Endothelial cell of umbilical vein (primary cell): ENCODE results near the gene NES. TPM values are rescaled to one million over a fixed set of nuclear protein-coding genes. Genes with fewer than 3 reads are reported as not detected.

Experiments
- BruUV-seq: library from RNA; stranded (reverse); fragments of 400-500 nt; replicated peaks from 2 replicates; lab custom pipeline; 2021; lab: Mats Ljungman, UMichigan
- CTCF ChIA-PET: fragments of 300-600, 350-600 bp; sonication (Branson Sonifier 250); formaldehyde crosslinking; loops from one replicate; lab custom pipeline; 2021; ENCODE audit warnings: antibody characterized with exemption, inconsistent platforms; lab: Charles Lee
- POLR2A ChIA-PET: fragments of 300-600, 350-600 bp; sonication (Branson Sonifier 250); formaldehyde crosslinking; loops from one replicate; lab custom pipeline; 2021; ENCODE audit warnings: antibody characterized with exemption, inconsistent platforms; lab: Charles Lee
- DNase-seq: peaks from one replicate; pipeline ENCODE4 v3.0.0-alpha.2; 2011; ENCODE audit warnings: low read depth, low spot score
- FAIRE-seq: peaks from 2 replicates; lab custom pipeline; 2011; peaks lifted over from hg19 to GRCh38; lab: Jason Lieb, UNC
- H2AFZ ChIP-seq: 2 replicates; pipeline ENCODE4 v1.6.0; 2012; ENCODE audit warnings: low read depth, low read length, control low read depth, inconsistent platforms
- H3K27ac ChIP-seq: 2 replicates; pipeline ENCODE4 v1.5.1; 2011; ENCODE audit warnings: low read depth, mild to moderate bottlenecking, control low read depth, low read length, moderate library complexity; ENCODE audit not compliant: insufficient read depth
- H3K27me3 ChIP-seq, 2 experiments: 2 replicates each; pipeline versions ENCODE4 v1.6.0 to v1.6.1; 2011; ENCODE audit warnings: low read length in 2 of 2, mixed read lengths in 1 of 2; ENCODE audit not compliant: control insufficient read depth in 2 of 2, insufficient read depth in 2 of 2
- H3K36me3 ChIP-seq, 2 experiments: 2 replicates in 1 of 2; 3 replicates in 1 of 2; pipeline ENCODE4 v1.5.1; 2011; ENCODE audit warnings: low read length in 2 of 2, mild to moderate bottlenecking in 1 of 2, moderate library complexity in 1 of 2; ENCODE audit not compliant: control insufficient read depth in 2 of 2, insufficient read depth in 2 of 2; ENCODE audit errors: extremely low read depth in 1 of 2
- H3K4me1 ChIP-seq: 3 replicates; pipeline ENCODE4 v1.5.1; 2011; ENCODE audit warnings: mild to moderate bottlenecking, low read length; ENCODE audit not compliant: control insufficient read depth, insufficient read depth; ENCODE audit errors: extremely low read depth
- H3K4me2 ChIP-seq: 2 replicates; pipeline ENCODE4 v1.6.1; 2011; ENCODE audit warnings: low read length, control low read depth, mixed read lengths; ENCODE audit not compliant: insufficient read depth
- H3K4me3 ChIP-seq, 3 experiments: fragments of 200-600 bp in 1 of 3; sonication (generic), shearing (Covaris generic) in 1 of 3; replicated peaks in 1 of 3; 2 replicates each; pipeline ENCODE4 v1.5.1; 2011 to 2016; ENCODE audit warnings: control low read depth in 3 of 3, low read length in 3 of 3, mild to moderate bottlenecking in 2 of 3, inconsistent platforms in 1 of 3, low read depth in 1 of 3, moderate library complexity in 1 of 3; ENCODE audit not compliant: insufficient read depth in 1 of 3
- H3K79me2 ChIP-seq: 2 replicates; pipeline ENCODE4 v1.6.0; 2012; ENCODE audit warnings: low read length, inconsistent platforms; ENCODE audit not compliant: control insufficient read depth, insufficient read depth
- H3K9ac ChIP-seq: replicated peaks from 2 replicates; pipeline ENCODE3; 2011; ENCODE audit warnings: low read length, control low read depth; ENCODE audit not compliant: insufficient read depth; ENCODE audit errors: extremely low read depth
- H3K9me1 ChIP-seq: replicated peaks from 3 replicates; pipeline ENCODE4 v1.6.0; 2011; ENCODE audit warnings: mild to moderate bottlenecking, low read length; ENCODE audit not compliant: control insufficient read depth, insufficient read depth; ENCODE audit errors: extremely low read depth
- H3K9me3 ChIP-seq: replicated peaks from 2 replicates; pipeline ENCODE4 v1.5.1; 2012; ENCODE audit warnings: low read length, inconsistent platforms; ENCODE audit not compliant: control insufficient read depth, insufficient read depth
- H4K20me1 ChIP-seq: replicated peaks from 2 replicates; pipeline ENCODE3; 2011; ENCODE audit warnings: mild to moderate bottlenecking, low read length; ENCODE audit not compliant: control insufficient read depth, insufficient read depth; ENCODE audit errors: extremely low read depth
- JUN ChIP-seq: IDR thresholded peaks from 2 replicates; pipeline ENCODE4 v1.6.1; 2011; ENCODE audit warnings: borderline replicate concordance, low read depth; ENCODE audit not compliant: insufficient read length, insufficient read depth
- POLR2AphosphoS5 ChIP-seq: IDR thresholded peaks from 2 replicates; pipeline ENCODE4 v1.6.1; 2012; ENCODE audit warnings: low read depth, mild to moderate bottlenecking, control low read depth, low read length, moderate library complexity; ENCODE audit not compliant: insufficient read depth
- dilution Hi-C: fragments of 300-500 bp; cut with MboI; formaldehyde crosslinking; loops from one replicate; pipeline ENCODE4 v1.15.0; 2019; ENCODE audit warnings: low sequenced_read_pairs; ENCODE audit not compliant: extremely low pct_ligation_motif_present
- intact Hi-C: fragments of 100-400 bp; cut with micrococcal nuclease; formaldehyde crosslinking; loops from one replicate; pipeline ENCODE4 v1.10.0; 2022
- polyA plus RNA-seq, 4 experiments: library from polyadenylated mRNA; depleted of rRNA in 3 of 4; stranded (reverse) in 3 of 4; unstranded in 1 of 4; fragments of >200 nt; gene quantifications; 2 replicates each; pipeline versions ENCODE4 v1.2.1 to v1.2.3, GENCODE V29; 2011 to 2012; ENCODE audit warnings: missing spikeins in 1 of 4
- total RNA-seq: library from RNA; stranded (reverse); gene quantifications from 2 replicates; pipeline ENCODE4 v1.2.3, GENCODE V29; 2021

NES gene
- total and polyA plus RNA-seq, 2 donors (not counting 3 experiments of a cell fraction or from before 2014, with no cell fraction given) = 19.4 to 274 TPM

- no peak overlapping the region for H3K27ac ChIP-seq
- no peaks in the 10 kb centered on the region for H4K20me1 ChIP-seq
- peak overlapping the region; percentile 58 for H3K4me2 ChIP-seq
- H3K4me1 ChIP-seq = peaks cover 36% of the 10 kb centered on the region
- DNase-seq (no peak), FAIRE-seq (peak; percentile 8)
- H3K36me3 ChIP-seq = peaks cover 0 to 6% of the 10 kb centered on the region in 2 experiments
- H3K79me2 ChIP-seq = peaks cover 39% of the 10 kb centered on the region
- intact Hi-C loops (no loop called here), dilution Hi-C loops (no loop called here)
- peak overlapping the region; percentile 75 for H3K9ac ChIP-seq
- H3K27me3 ChIP-seq = peaks cover 2 to 4% of the 10 kb centered on the region in 2 experiments
- H3K9me3 ChIP-seq = no peaks in the 10 kb centered on the region
- ChIA-PET POLR2A (interaction anchor here (1.5 to 3.0 kb wide), 3 partner anchors 8 to 14 kb away, joined by 7 to 32 read pairs (median 9); no protein-coding TSS in a partner anchor), CTCF (interaction anchor here (0.8 to 10.9 kb wide), 11 partner anchors 9 to 290 kb away, joined by 3 to 221 read pairs (median 6); partner anchors contain the start of genes HAPLN2, ISG20L2 and METTL25B)
- BruUV-seq = no TSS peak
- no peaks in the 10 kb centered on the region for H3K9me1 ChIP-seq
- TF ChIP-seq POLR2AphosphoS5 = no peak
- no peak for TF ChIP-seq JUN
- no peak overlapping the region for H2AFZ ChIP-seq
- H3K4me3 ChIP-seq = peak overlapping the region; percentile 50 to 84 (median 81)
Observed at GRCh38 chr1:156675210-156676113, 1.7 kb downstream of the NES start.

- Histone ChIP-seq H3K36me3 (peaks cover 0 to 6% of the 10 kb centered on the region in 2 experiments), H3K9ac (no peak overlapping the region), H4K20me1 (no peaks in the 10 kb centered on the region), H3K4me2 (no peak overlapping the region), H3K4me3 (no peak overlapping the region), H3K9me1 (no peaks in the 10 kb centered on the region), H3K4me1 (peaks cover 36% of the 10 kb centered on the region), H3K79me2 (peaks cover 39% of the 10 kb centered on the region), H3K9me3 (no peaks in the 10 kb centered on the region), H2AFZ (no peak overlapping the region), H3K27ac (no peak overlapping the region), H3K27me3 (no peaks in the 10 kb centered on the region)
- intact Hi-C loops (no loop called here), dilution Hi-C loops (no loop called here)
- no TSS peak for BruUV-seq
- ChIA-PET POLR2A (no interaction called here), CTCF (interaction anchor here (0.8 to 5.2 kb wide), 3 partner anchors 7 to 17 kb away, joined by 3 to 59 read pairs (median 4); no protein-coding TSS in a partner anchor)
- TF ChIP-seq JUN = no peak
- TF ChIP-seq POLR2AphosphoS5 = peak; percentile 10
- FAIRE-seq (no peak), DNase-seq (no peak)
Observed at GRCh38 chr1:156673387-156674121, 3.7 kb downstream of the NES start.
